Measurements from ENCODE around the gene ALDOA.

The ALDOA gene

GRCh38 chr16:30060346-30060745 lies 5.2 kb upstream of the ALDOA start:
- TF ChIP-seq CTCF (IDR thresholded peaks at IDR 0.05; ENCODE audit: insufficient read depth, low read length) (no peak), POLR2AphosphoS5 (IDR thresholded peaks at IDR 0.05; ENCODE audit: low read depth) (no peak), REST (IDR thresholded peaks at IDR 0.05; ENCODE audit: insufficient replicate concordance, low read depth) (no peak), SPI1 (IDR thresholded peaks at IDR 0.05; ENCODE audit: borderline replicate concordance, low read depth) (no peak), GABPA (IDR thresholded peaks at IDR 0.05; ENCODE audit: low read depth) (no peak)
- DNase-seq (ENCODE audit: low read depth in 1 of 2, low spot score in 1 of 2), result no peak
- Histone ChIP-seq H3K27ac (replicated peaks) (no peak overlapping the region), H3K27me3 (ENCODE audit: insufficient read depth, poor library complexity, severe bottlenecking) (no peaks in the 10 kb centered on the region), H3K4me3 (replicated peaks; ENCODE audit: insufficient read depth, low read length) (no peak overlapping the region)

GRCh38 chr16:30060836-30061554 lies 4.6 kb upstream of the ALDOA start:
- Histone ChIP-seq H3K27me3 (ENCODE audit: insufficient read depth, poor library complexity, severe bottlenecking) (no peaks in the 10 kb centered on the region), H3K4me3 (replicated peaks; ENCODE audit: insufficient read depth, low read length) (no peak overlapping the region), H3K27ac (replicated peaks) (no peak overlapping the region)
- TF ChIP-seq REST (IDR thresholded peaks at IDR 0.05; ENCODE audit: insufficient replicate concordance, low read depth) (no peak), POLR2AphosphoS5 (IDR thresholded peaks at IDR 0.05; ENCODE audit: low read depth) (no peak), CTCF (IDR thresholded peaks at IDR 0.05; ENCODE audit: insufficient read depth, low read length) (no peak), GABPA (IDR thresholded peaks at IDR 0.05; ENCODE audit: low read depth) (no peak), SPI1 (IDR thresholded peaks at IDR 0.05; ENCODE audit: borderline replicate concordance, low read depth) (no peak)
- DNase-seq (ENCODE audit: low read depth in 1 of 2, low spot score in 1 of 2), result no peak

- TF ChIP-seq GABPA (IDR thresholded peaks at IDR 0.05; ENCODE audit: low read depth) (no peak), REST (IDR thresholded peaks at IDR 0.05; ENCODE audit: insufficient replicate concordance, low read depth) (no peak), SPI1 (IDR thresholded peaks at IDR 0.05; ENCODE audit: borderline replicate concordance, low read depth) (no peak), CTCF (IDR thresholded peaks at IDR 0.05; ENCODE audit: insufficient read depth, low read length) (no peak), POLR2AphosphoS5 (IDR thresholded peaks at IDR 0.05; ENCODE audit: low read depth) (no peak)
These were observed 2.2 kb upstream of the ALDOA start for GRCh38 chr16:30063278-30063892.

More at GRCh38 chr16:30063278-30063892, 2.2 kb upstream of the ALDOA start:
- no peak for DNase-seq (ENCODE audit: low read depth in 1 of 2, low spot score in 1 of 2)
- no peaks in the 10 kb centered on the region for H3K27me3 ChIP-seq (ENCODE audit: insufficient read depth, poor library complexity, severe bottlenecking)
- peak overlapping the region; percentile 94 for H3K27ac ChIP-seq (replicated peaks)
- H3K4me3 ChIP-seq (replicated peaks; ENCODE audit: insufficient read depth, low read length), result peak overlapping the region; percentile 58
